ENCODE results near the gene CTRL. TPM values are rescaled to one million over a fixed set of nuclear protein-coding genes. Genes with fewer than 3 reads are reported as not detected.

Gene CTRL
- polyA plus RNA-seq, 1 of the 3 experiments (the other 2 are of a cell fraction), result 1.9 TPM

DNA sequence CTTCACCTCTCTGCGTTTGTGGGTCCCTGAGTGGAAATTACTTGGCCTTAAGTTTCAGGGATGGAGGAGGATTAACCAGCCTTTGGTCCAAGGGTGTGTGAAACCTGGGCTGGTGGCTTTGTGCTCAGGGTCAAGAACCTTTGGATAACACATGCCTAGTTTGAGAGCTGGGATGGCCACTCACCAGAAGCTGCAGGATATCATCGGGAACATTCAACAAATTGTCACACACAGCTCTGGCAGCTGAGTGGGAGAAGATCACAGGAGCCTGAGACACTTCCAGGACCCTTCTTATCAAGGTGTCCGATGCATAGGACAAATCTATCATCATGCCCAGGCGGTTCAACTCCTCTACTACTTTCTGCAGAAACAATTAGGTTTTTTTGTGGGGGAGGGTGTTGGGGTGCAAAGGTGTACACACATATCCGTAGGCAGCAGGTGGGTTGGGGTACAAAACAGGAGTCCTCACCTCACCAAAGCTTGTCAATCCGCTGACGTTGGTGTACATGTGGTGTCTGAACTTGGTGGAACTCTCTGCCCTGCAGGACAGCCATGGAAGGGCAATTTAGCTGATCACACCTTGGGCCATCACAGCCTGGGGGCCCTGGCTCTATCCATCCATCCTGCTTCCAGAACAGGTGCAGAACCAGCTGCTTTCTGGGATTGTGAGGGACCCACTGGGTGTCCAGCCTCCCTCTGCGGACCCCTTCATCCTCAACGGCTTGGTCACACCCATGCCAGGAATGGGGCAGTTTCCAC is 46.0 kb upstream of the CTRL start:
- ChIA-PET POLR2A (no interaction called here), CTCF (interaction anchor here (1.4 kb wide), 1 partner anchor 16 kb away, joined by 4 read pairs; no protein-coding TSS in a partner anchor)
- no peaks in the 10 kb centered on the region for H3K4me1 ChIP-seq (ENCODE audit: control insufficient read depth in 1 of 2, insufficient read depth in 2 of 2, low read depth in 1 of 2, low read length in 1 of 2)
- H3K9me2 ChIP-seq, result no peaks in the 10 kb centered on the region
- H3F3A ChIP-seq (replicated peaks; ENCODE audit: insufficient read depth), result no peaks in the 10 kb centered on the region
- no peak overlapping the region for H3K27ac ChIP-seq (ENCODE audit: low read depth in 2 of 2, low read length in 1 of 2)
- H3K36me3 ChIP-seq (replicated peaks in 1 of 2; ENCODE audit: control insufficient read depth in 1 of 2, insufficient read depth in 2 of 2, low read length in 1 of 2), result no peaks in the 10 kb centered on the region
- no peak for DNase-seq
- H3K4me3 ChIP-seq (ENCODE audit: low read depth in 2 of 2, low read length in 1 of 2), result no peak overlapping the region
- no peaks in the 10 kb centered on the region for H3K9me3 ChIP-seq
- no peak overlapping the region for H3K9ac ChIP-seq
- no peaks in the 10 kb centered on the region; the same call in 1 of the 2 replicates for H3K27me3 ChIP-seq (ENCODE audit: insufficient read depth)
- TF ChIP-seq FOSL2 (IDR thresholded peaks at IDR 0.05; ENCODE audit: borderline replicate concordance, low read depth), result no peak
- WGBS (ENCODE audit: low lambda C conversion rate), result 57% methylated on average over 8 of the region's 9 CpGs
- no peak overlapping the region for H3K4me2 ChIP-seq
- no peaks in the 10 kb centered on the region for H4K20me1 ChIP-seq (ENCODE audit: insufficient read depth)
- H2AFZ ChIP-seq (ENCODE audit: low read depth), result no peak overlapping the region
- no peaks in the 10 kb centered on the region for H3K79me2 ChIP-seq (ENCODE audit: insufficient read depth)

DNA sequence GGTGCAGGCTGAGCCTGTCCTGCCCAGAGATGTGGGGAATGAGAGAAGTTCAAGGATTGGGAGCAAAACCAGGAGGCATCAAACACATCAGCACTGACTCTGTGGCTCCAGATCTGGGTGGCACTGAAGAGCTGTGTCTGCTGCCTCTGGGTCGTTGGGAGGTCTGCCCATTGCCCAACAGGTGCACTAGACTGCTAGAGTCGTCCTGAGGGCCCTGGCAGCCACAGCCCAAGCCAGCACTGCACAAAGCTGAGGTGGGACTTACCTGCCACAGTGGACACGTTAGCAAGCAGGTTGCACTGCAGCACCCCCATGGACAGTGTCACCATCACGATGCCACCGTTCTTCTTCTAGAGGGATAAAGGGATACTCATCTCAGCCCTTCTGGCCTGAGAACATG is 45.3 kb upstream of the CTRL start:
- Histone ChIP-seq H3K79me2 (ENCODE audit: insufficient read depth) (no peaks in the 10 kb centered on the region), H3K9me2 (no peaks in the 10 kb centered on the region), H3K27me3 (ENCODE audit: insufficient read depth) (no peaks in the 10 kb centered on the region; the same call in 1 of the 2 replicates), H3K9me3 (no peaks in the 10 kb centered on the region), H3K4me2 (no peak overlapping the region), H2AFZ (ENCODE audit: low read depth) (no peak overlapping the region), H3K27ac (ENCODE audit: low read depth in 2 of 2, low read length in 1 of 2) (no peak overlapping the region), H3K4me3 (ENCODE audit: low read depth in 2 of 2, low read length in 1 of 2) (no peak overlapping the region), H3F3A (replicated peaks; ENCODE audit: insufficient read depth) (no peaks in the 10 kb centered on the region), H3K4me1 (ENCODE audit: control insufficient read depth in 1 of 2, insufficient read depth in 2 of 2, low read depth in 1 of 2, low read length in 1 of 2) (no peaks in the 10 kb centered on the region), H3K36me3 (replicated peaks in 1 of 2; ENCODE audit: control insufficient read depth in 1 of 2, insufficient read depth in 2 of 2, low read length in 1 of 2) (no peaks in the 10 kb centered on the region), H4K20me1 (ENCODE audit: insufficient read depth) (no peaks in the 10 kb centered on the region), H3K9ac (no peak overlapping the region)
- WGBS (ENCODE audit: low lambda C conversion rate), result no CpG with 5 or more reads among the region's 5 CpGs
- ChIA-PET CTCF (no interaction called here), POLR2A (no interaction called here)
- no peak for DNase-seq
- TF ChIP-seq, protein P1, sequence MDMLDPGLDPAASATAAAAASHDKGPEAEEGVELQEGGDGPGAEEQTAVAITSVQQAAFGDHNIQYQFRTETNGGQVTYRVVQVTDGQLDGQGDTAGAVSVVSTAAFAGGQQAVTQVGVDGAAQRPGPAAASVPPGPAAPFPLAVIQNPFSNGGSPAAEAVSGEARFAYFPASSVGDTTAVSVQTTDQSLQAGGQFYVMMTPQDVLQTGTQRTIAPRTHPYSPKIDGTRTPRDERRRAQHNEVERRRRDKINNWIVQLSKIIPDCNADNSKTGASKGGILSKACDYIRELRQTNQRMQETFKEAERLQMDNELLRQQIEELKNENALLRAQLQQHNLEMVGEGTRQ (IDR thresholded peaks at IDR 0.05; ENCODE audit: borderline replicate concordance, low read depth, low read length), result no peak
- TF ChIP-seq NRF1 (IDR thresholded peaks at IDR 0.05; ENCODE audit: low read depth, low read length) (no peak), YY1 (IDR thresholded peaks at IDR 0.05; ENCODE audit: low read depth) (no peak), ZBTB33 (IDR thresholded peaks at IDR 0.05; ENCODE audit: borderline replicate concordance, low read depth) (no peak), RCOR1 (IDR thresholded peaks at IDR 0.05; ENCODE audit: low read length) (no peak), NFIC (IDR thresholded peaks at IDR 0.05; ENCODE audit: borderline replicate concordance) (no peak), TAF1 (IDR thresholded peaks at IDR 0.05; ENCODE audit: borderline replicate concordance, low read depth, low read length) (no peak), SMC3 (IDR thresholded peaks at IDR 0.05; ENCODE audit: low read depth, low read length) (no peak), USF1 (IDR thresholded peaks at IDR 0.05; ENCODE audit: borderline replicate concordance, low read depth) (no peak), TCF12 (IDR thresholded peaks at IDR 0.05) (no peak), MXI1 (IDR thresholded peaks at IDR 0.05; ENCODE audit: low read depth, low read length) (no peak), GABPA (IDR thresholded peaks at IDR 0.05; ENCODE audit: low read depth) (no peak), MEF2A (IDR thresholded peaks at IDR 0.05; ENCODE audit: borderline replicate concordance, low read depth) (no peak), MAX (IDR thresholded peaks at IDR 0.05; ENCODE audit: low read depth) (no peak), ELF1 (IDR thresholded peaks at IDR 0.05) (no peak)
- TF ChIP-seq, protein P2, sequence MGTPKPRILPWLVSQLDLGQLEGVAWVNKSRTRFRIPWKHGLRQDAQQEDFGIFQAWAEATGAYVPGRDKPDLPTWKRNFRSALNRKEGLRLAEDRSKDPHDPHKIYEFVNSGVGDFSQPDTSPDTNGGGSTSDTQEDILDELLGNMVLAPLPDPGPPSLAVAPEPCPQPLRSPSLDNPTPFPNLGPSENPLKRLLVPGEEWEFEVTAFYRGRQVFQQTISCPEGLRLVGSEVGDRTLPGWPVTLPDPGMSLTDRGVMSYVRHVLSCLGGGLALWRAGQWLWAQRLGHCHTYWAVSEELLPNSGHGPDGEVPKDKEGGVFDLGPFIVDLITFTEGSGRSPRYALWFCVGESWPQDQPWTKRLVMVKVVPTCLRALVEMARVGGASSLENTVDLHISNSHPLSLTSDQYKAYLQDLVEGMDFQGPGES (IDR thresholded peaks at IDR 0.05; ENCODE audit: low read depth, low read length), result no peak
- TF ChIP-seq, protein P3, sequence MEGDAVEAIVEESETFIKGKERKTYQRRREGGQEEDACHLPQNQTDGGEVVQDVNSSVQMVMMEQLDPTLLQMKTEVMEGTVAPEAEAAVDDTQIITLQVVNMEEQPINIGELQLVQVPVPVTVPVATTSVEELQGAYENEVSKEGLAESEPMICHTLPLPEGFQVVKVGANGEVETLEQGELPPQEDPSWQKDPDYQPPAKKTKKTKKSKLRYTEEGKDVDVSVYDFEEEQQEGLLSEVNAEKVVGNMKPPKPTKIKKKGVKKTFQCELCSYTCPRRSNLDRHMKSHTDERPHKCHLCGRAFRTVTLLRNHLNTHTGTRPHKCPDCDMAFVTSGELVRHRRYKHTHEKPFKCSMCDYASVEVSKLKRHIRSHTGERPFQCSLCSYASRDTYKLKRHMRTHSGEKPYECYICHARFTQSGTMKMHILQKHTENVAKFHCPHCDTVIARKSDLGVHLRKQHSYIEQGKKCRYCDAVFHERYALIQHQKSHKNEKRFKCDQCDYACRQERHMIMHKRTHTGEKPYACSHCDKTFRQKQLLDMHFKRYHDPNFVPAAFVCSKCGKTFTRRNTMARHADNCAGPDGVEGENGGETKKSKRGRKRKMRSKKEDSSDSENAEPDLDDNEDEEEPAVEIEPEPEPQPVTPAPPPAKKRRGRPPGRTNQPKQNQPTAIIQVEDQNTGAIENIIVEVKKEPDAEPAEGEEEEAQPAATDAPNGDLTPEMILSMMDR (IDR thresholded peaks at IDR 0.05), result no peak

Measured in SK-N-SH (cell line).